ENCODE data around the gene QKI.

DNA sequence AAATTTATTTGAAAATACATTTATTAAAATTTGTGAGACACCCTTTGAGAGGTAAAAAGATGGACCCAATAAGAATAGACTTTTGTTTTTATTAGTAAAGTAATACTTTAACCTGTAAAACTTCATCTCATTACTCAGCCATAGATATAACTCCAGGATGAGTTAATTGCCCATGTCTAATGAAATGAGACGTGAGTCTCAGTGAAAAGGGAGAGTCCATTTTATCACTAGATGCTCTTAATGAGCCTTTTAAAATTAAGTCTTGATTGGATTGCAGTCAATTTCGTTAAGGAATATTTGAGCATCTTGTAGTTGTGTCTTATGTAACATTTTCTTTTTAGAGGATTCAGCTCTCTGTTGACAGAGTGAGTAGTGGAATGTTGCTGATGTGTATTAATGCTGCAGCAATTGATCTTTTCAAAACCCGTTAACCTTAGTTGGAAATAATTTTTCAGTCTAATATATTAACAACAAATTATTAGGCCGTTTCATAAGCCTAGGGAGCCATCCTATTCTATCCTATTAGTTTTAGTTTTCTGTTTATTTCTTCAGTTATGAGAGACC is 77.3 kb downstream of the QKI start:
- no peak for TF ChIP-seq CTCF (IDR thresholded peaks at IDR 0.05 in 4 of 5, conservative IDR thresholded peaks at IDR 0.05 in 1 of 5)
- TF ChIP-seq POLR2A (IDR thresholded peaks at IDR 0.05), result no peak

All from gastrocnemius medialis (tissue), 4 donors.